ENCODE results near the gene HORMAD2.

HORMAD2 gene

GRCh38 chr22:30116362-30117117 is 36.3 kb downstream of the HORMAD2 start:
- ATAC-seq (peak; percentile 86), DNase-seq (no peak)
- peaks cover 31% of the 10 kb centered on the region for H3K4me1 Mint-ChIP-seq
- H3K4me3 Mint-ChIP-seq = no peak overlapping the region
- H3K27ac Mint-ChIP-seq = no peak overlapping the region
- H3K9me3 Mint-ChIP-seq = no peaks in the 10 kb centered on the region
- no peaks in the 10 kb centered on the region for H3K27me3 Mint-ChIP-seq

GRCh38 chr22:30117256-30117655 is 37.0 kb downstream of the HORMAD2 start:
- H3K9me3 Mint-ChIP-seq = no peaks in the 10 kb centered on the region
- DNase-seq (no peak), ATAC-seq (no peak)
- no peak overlapping the region for H3K4me3 Mint-ChIP-seq
- peaks cover 35% of the 10 kb centered on the region for H3K4me1 Mint-ChIP-seq
- no peak overlapping the region for H3K27ac Mint-ChIP-seq
- H3K27me3 Mint-ChIP-seq = no peaks in the 10 kb centered on the region

- Mint-ChIP-seq H3K4me3 (no peak overlapping the region), H3K27me3 (no peaks in the 10 kb centered on the region), H3K4me1 (peaks cover 35% of the 10 kb centered on the region), H3K27ac (no peak overlapping the region), H3K9me3 (no peaks in the 10 kb centered on the region)
- ATAC-seq (no peak), DNase-seq (no peak)
Observed at GRCh38 chr22:30118291-30118690, 38.0 kb downstream of the HORMAD2 start.

- no peak for DNase-seq
- ATAC-seq = peak; percentile 83
- Mint-ChIP-seq H3K9me3 (no peaks in the 10 kb centered on the region), H3K4me3 (peak overlapping the region in 1 of 2 donors; percentile 70), H3K27ac (peak overlapping the region in 1 of 2 donors; percentile 83), H3K4me1 (peaks cover 31% of the 10 kb centered on the region), H3K27me3 (no peaks in the 10 kb centered on the region)
Observed at GRCh38 chr22:30121960-30122359, 41.7 kb downstream of the HORMAD2 start.

GRCh38 chr22:30123463-30123862 is 43.2 kb downstream of the HORMAD2 start:
- Mint-ChIP-seq H3K9me3 (no peaks in the 10 kb centered on the region), H3K4me3 (no peak overlapping the region), H3K27me3 (no peaks in the 10 kb centered on the region), H3K4me1 (peaks cover 29% of the 10 kb centered on the region), H3K27ac (no peak overlapping the region)
- ATAC-seq = no peak
- no peak for DNase-seq

- H3K9me3 Mint-ChIP-seq = no peaks in the 10 kb centered on the region
- H3K27me3 Mint-ChIP-seq = no peaks in the 10 kb centered on the region
- H3K4me1 Mint-ChIP-seq = peaks cover 26% of the 10 kb centered on the region
- ATAC-seq (no peak), DNase-seq (no peak)
- H3K27ac Mint-ChIP-seq = no peak overlapping the region
- no peak overlapping the region for H3K4me3 Mint-ChIP-seq
Observed at GRCh38 chr22:30127749-30128166, 47.5 kb downstream of the HORMAD2 start.

GRCh38 chr22:30128511-30128910 is 48.2 kb downstream of the HORMAD2 start:
- ATAC-seq = no peak
- no peaks in the 10 kb centered on the region for H3K27me3 Mint-ChIP-seq
- H3K27ac Mint-ChIP-seq = no peak overlapping the region
- no peak overlapping the region for H3K4me3 Mint-ChIP-seq
- no peaks in the 10 kb centered on the region for H3K9me3 Mint-ChIP-seq
- peaks cover 25% of the 10 kb centered on the region for H3K4me1 Mint-ChIP-seq
- DNase-seq = no peak

GRCh38 chr22:30129636-30130035 is 49.4 kb downstream of the HORMAD2 start:
- no peaks in the 10 kb centered on the region for H3K9me3 Mint-ChIP-seq
- ATAC-seq = no peak

GRCh38 chr22:30132290-30132996 is 52.2 kb downstream of the HORMAD2 start:
- no peak for DNase-seq
- Mint-ChIP-seq H3K4me3 (peak overlapping the region in 1 of 2 donors; percentile 63), H3K9me3 (peaks cover 0 to 6% of the 10 kb centered on the region in 2 donors), H3K27me3 (peaks cover 8% of the 10 kb centered on the region), H3K27ac (peak overlapping the region in 1 of 2 donors; percentile 92), H3K4me1 (peaks cover 14% of the 10 kb centered on the region)
- peak; percentile 40 for ATAC-seq

More at GRCh38 chr22:30129636-30130035, 49.4 kb downstream of the HORMAD2 start:
- H3K4me3 Mint-ChIP-seq = no peak overlapping the region
- no peaks in the 10 kb centered on the region for H3K27me3 Mint-ChIP-seq
- H3K27ac Mint-ChIP-seq = no peak overlapping the region
- H3K4me1 Mint-ChIP-seq = peaks cover 20% of the 10 kb centered on the region
- DNase-seq = no peak

- Mint-ChIP-seq H3K4me1 (no peaks in the 10 kb centered on the region), H3K9me3 (peaks cover 19 to 22% of the 10 kb centered on the region in 2 donors), H3K4me3 (no peak overlapping the region), H3K27me3 (peaks cover 11% of the 10 kb centered on the region), H3K27ac (no peak overlapping the region)
- DNase-seq = no peak
- ATAC-seq = no peak
Observed at GRCh38 chr22:30140414-30140813, 60.1 kb downstream of the HORMAD2 start.

GRCh38 chr22:30143265-30143664 is 63.0 kb downstream of the HORMAD2 start:
- H3K27me3 Mint-ChIP-seq = peaks cover 8% of the 10 kb centered on the region
- ATAC-seq (no peak), DNase-seq (no peak)
- peaks cover 17 to 19% of the 10 kb centered on the region in 2 donors for H3K9me3 Mint-ChIP-seq
- peaks cover 4% of the 10 kb centered on the region for H3K4me1 Mint-ChIP-seq
- no peak overlapping the region for H3K27ac Mint-ChIP-seq
- no peak overlapping the region for H3K4me3 Mint-ChIP-seq

GRCh38 chr22:30144391-30144790 is 64.1 kb downstream of the HORMAD2 start:
- peaks cover 8% of the 10 kb centered on the region for H3K27me3 Mint-ChIP-seq
- no peak overlapping the region for H3K4me3 Mint-ChIP-seq
- H3K4me1 Mint-ChIP-seq = peaks cover 5% of the 10 kb centered on the region
- DNase-seq (no peak), ATAC-seq (no peak)
- H3K9me3 Mint-ChIP-seq = peaks cover 17 to 19% of the 10 kb centered on the region in 2 donors
- no peak overlapping the region for H3K27ac Mint-ChIP-seq

GRCh38 chr22:30150212-30150611 is 69.9 kb downstream of the HORMAD2 start:
- peaks cover 10 to 11% of the 10 kb centered on the region in 2 donors for H3K9me3 Mint-ChIP-seq
- no peak for DNase-seq
- H3K27ac Mint-ChIP-seq = no peak overlapping the region
- peaks cover 13% of the 10 kb centered on the region for H3K4me1 Mint-ChIP-seq
- H3K27me3 Mint-ChIP-seq = no peaks in the 10 kb centered on the region
- no peak overlapping the region for H3K4me3 Mint-ChIP-seq
- no peak for ATAC-seq

GRCh38 chr22:30158277-30158676 is 78.0 kb downstream of the HORMAD2 start:
- no peaks in the 10 kb centered on the region for H3K27me3 Mint-ChIP-seq
- ATAC-seq (no peak), DNase-seq (no peak)
- H3K4me3 Mint-ChIP-seq = peak overlapping the region; percentile 39 to 82
- H3K9me3 Mint-ChIP-seq = no peaks in the 10 kb centered on the region
- peaks cover 59% of the 10 kb centered on the region for H3K4me1 Mint-ChIP-seq
- H3K27ac Mint-ChIP-seq = peak overlapping the region; percentile 96 to 97

GRCh38 chr22:30158744-30159500 is 78.7 kb downstream of the HORMAD2 start:
- DNase-seq = no peak
- Mint-ChIP-seq H3K4me3 (peak overlapping the region; percentile 39 to 82), H3K9me3 (peaks cover 0 to 4% of the 10 kb centered on the region in 2 donors), H3K4me1 (peaks cover 59% of the 10 kb centered on the region), H3K27me3 (no peaks in the 10 kb centered on the region), H3K27ac (peak overlapping the region; percentile 96 to 97)
- ATAC-seq = peak; percentile 73

Data from stimulated activated naive CD8-positive, alpha-beta T cell treated with anti-CD3 and anti-CD28 coated beads, Interleukin-15, amount 100 ng/mL, for 72 hours (primary cell).